ENCODE results near the gene PSENEN.
A peak's percentile ranks its signal among the peaks of the same experiment; 100 is the strongest.

The PSENEN gene

GRCh38 chr19:35738887-35739229 lies 6.6 kb upstream of the PSENEN start:
- TF ChIP-seq SCRT1 (tag by site-specific recombination; IDR thresholded peaks at IDR 0.05; ENCODE audit: borderline replicate concordance) (peak; percentile 92; the same call in 1 of the 2 replicates), BCL6B (tag by site-specific recombination; IDR thresholded peaks at IDR 0.05) (no peak), PATZ1 (tag by site-specific recombination; IDR thresholded peaks at IDR 0.05) (0 out of 2 replicates have a peak, but pooled peaks have one; percentile 20), ZBTB8A (tag by site-specific recombination; IDR thresholded peaks at IDR 0.05) (peak; percentile 56), HOXC10 (CRISPR knock-in tag; IDR thresholded peaks at IDR 0.05) (no peak), ZNF600 (tag by site-specific recombination; IDR thresholded peaks at IDR 0.05) (peak; percentile 94), ZNF473 (tag by site-specific recombination; IDR thresholded peaks at IDR 0.05) (no peak), SCRT2 (tag by site-specific recombination; IDR thresholded peaks at IDR 0.05) (peak; percentile 98)
- peak overlapping the region; percentile 50; the same call in 1 of the 2 replicates for H3K27ac ChIP-seq (ENCODE audit: extremely low read depth, low read depth, low read length)
- no peak overlapping the region for H3K4me3 ChIP-seq (ENCODE audit: low read depth, low read length)
- peaks cover 66 to 75% of the 10 kb centered on the region in 2 experiments for H3K36me3 ChIP-seq (ENCODE audit: control insufficient read depth in 2 of 2, insufficient read depth in 1 of 2, low read length in 2 of 2)
- H3K4me1 ChIP-seq (ENCODE audit: control insufficient read depth, insufficient read depth, low read length): peaks cover 12% of the 10 kb centered on the region
- ChIA-PET CTCF (no interaction called here), POLR2A (interaction anchor here (1.0 to 7.7 kb wide), 3 partner anchors 9 to 37 kb away, joined by 3 to 204 read pairs (median 22); partner anchors contain the start of gene LIN37)
- H3K9me3 ChIP-seq (ENCODE audit: control insufficient read depth, insufficient read depth, low read depth, low read length): no peaks in the 10 kb centered on the region

- POLR2A ChIA-PET: interaction anchor here (0.8 to 7.7 kb wide), 27 partner anchors 9 to 475 kb away, joined by 3 to 204 read pairs (median 7); partner anchors contain the start of genes ARHGAP33, COX6B1, HSPB6 and LIN37
Measured at GRCh38 chr19:35739275-35740107, 6.0 kb upstream of the PSENEN start.

More at GRCh38 chr19:35739275-35740107, 6.0 kb upstream of the PSENEN start:
- Histone ChIP-seq H3K36me3 (ENCODE audit: control insufficient read depth in 2 of 2, insufficient read depth in 1 of 2, low read length in 2 of 2) (peaks cover 61 to 69% of the 10 kb centered on the region in 2 experiments), H3K4me3 (ENCODE audit: low read depth, low read length) (peak overlapping the region; percentile 52), H3K4me1 (ENCODE audit: control insufficient read depth, insufficient read depth, low read length) (peaks cover 17% of the 10 kb centered on the region), H3K9me3 (ENCODE audit: control insufficient read depth, insufficient read depth, low read depth, low read length) (no peaks in the 10 kb centered on the region; the same call in 1 of the 2 replicates), H3K27ac (ENCODE audit: extremely low read depth, low read depth, low read length) (peak overlapping the region; percentile 97; the same call in 1 of the 2 replicates)
- CTCF ChIA-PET: interaction anchor here (0.5 to 1.6 kb wide), 4 partner anchors 9 to 192 kb away, joined by 3 to 8 read pairs (median 5); partner anchors contain the start of gene LIN37
- no peak for TF ChIP-seq INSM2 (tag by site-specific recombination; IDR thresholded peaks at IDR 0.05)
- TF ChIP-seq ZBTB48 (tag by site-specific recombination; IDR thresholded peaks at IDR 0.05): peak; percentile 86; the same call in 1 of the 2 replicates
- no peak for TF ChIP-seq ZNF645 (tag by site-specific recombination; IDR thresholded peaks at IDR 0.05)
- no peak for TF ChIP-seq ZNF677 (tag by site-specific recombination; IDR thresholded peaks at IDR 0.05)
- peak; percentile 62; the same call in 1 of the 2 replicates for TF ChIP-seq ZNF223 (tag by site-specific recombination; IDR thresholded peaks at IDR 0.05)
- TF ChIP-seq HIC1 (tag by site-specific recombination; IDR thresholded peaks at IDR 0.05): peak; percentile 27; the same call in 1 of the 2 replicates
- 0 out of 2 replicates have a peak, but pooled peaks have one; percentile 19 for TF ChIP-seq IKZF3 (tag by site-specific recombination; IDR thresholded peaks at IDR 0.05)
- TF ChIP-seq SALL2 (tag by site-specific recombination; IDR thresholded peaks at IDR 0.05; ENCODE audit: borderline replicate concordance): no peak
- TF ChIP-seq ZNF114 (tag by site-specific recombination; IDR thresholded peaks at IDR 0.05): no peak
- TF ChIP-seq ZNF174 (tag by site-specific recombination; IDR thresholded peaks at IDR 0.05): no peak
- peak; percentile 72 for TF ChIP-seq ZNF600 (tag by site-specific recombination; IDR thresholded peaks at IDR 0.05)
- TF ChIP-seq ZBTB20 (tag by site-specific recombination; IDR thresholded peaks at IDR 0.05): no peak
- peak; percentile 34 for TF ChIP-seq ZBTB17 (tag by site-specific recombination; IDR thresholded peaks at IDR 0.05)
- TF ChIP-seq ZFP41 (tag by site-specific recombination; IDR thresholded peaks at IDR 0.05; ENCODE audit: borderline replicate concordance): no peak
- no peak for TF ChIP-seq ZNF629 (tag by site-specific recombination; IDR thresholded peaks at IDR 0.05)
- TF ChIP-seq ZNF341 (tag by site-specific recombination; IDR thresholded peaks at IDR 0.05; ENCODE audit: low read depth): peak; percentile 41; the same call in 1 of the 2 replicates
